GM12878 (cell line): ENCODE data around the gene FGF12. TPM values are rescaled to one million over a fixed set of nuclear protein-coding genes. Genes with fewer than 3 reads are reported as not detected.

Experiments used
- ATAC-seq: fragments of 200-7000 bp; cut with Tn5 transposase; 3 replicates; pipeline ENCODE4 v1.9.1; 2020; ENCODE audit warnings: mild to moderate bottlenecking, moderate library complexity
- BruUV-seq: library from RNA; stranded (reverse); fragments of 400-500 nt; replicated peaks from 2 replicates; lab custom pipeline; 2021; lab: Mats Ljungman, UMichigan
- CTCF ChIA-PET: fragments of 300-600 bp; sonication (Branson Sonifier 250); formaldehyde crosslinking; extraction: SDS; loops from one replicate; lab custom pipeline; 2021; ENCODE audit warnings: inconsistent platforms; lab: Yijun Ruan, JAX
- POLR2A ChIA-PET: fragments of 350-600 bp; formaldehyde crosslinking; extraction: SDS; loops from one replicate; lab custom pipeline; 2021; ENCODE audit warnings: inconsistent platforms; lab: Charles Lee
- RAD21 ChIA-PET: fragments of 300-600 bp; sonication (Branson Sonifier 250); formaldehyde crosslinking; loops from one replicate; lab custom pipeline; 2023; ENCODE audit warnings: antibody characterized with exemption; ENCODE audit not compliant: unreplicated experiment; lab: Charles Lee
- SMC1A ChIA-PET: fragments of 300-600 bp; sonication (Branson Sonifier 250); formaldehyde crosslinking; loops from one replicate; lab custom pipeline; 2023; ENCODE audit not compliant: unreplicated experiment, uncharacterized antibody; lab: Charles Lee
- DNase-seq: peaks from one replicate; pipeline ENCODE4 v3.0.0-alpha.2; 2011; ENCODE audit warnings: low read depth, low spot score
- FAIRE-seq: peaks from 3 replicates; lab custom pipeline; 2011; peaks lifted over from hg19 to GRCh38; lab: Jason Lieb, UNC
- H2AFZ ChIP-seq: 2 replicates; pipeline ENCODE4 v1.6.0; 2011; ENCODE audit warnings: low read depth, low read length, control low read depth; ENCODE audit not compliant: control insufficient read depth
- H3K27ac ChIP-seq: 2 replicates; pipeline ENCODE4 v1.5.1; 2011; ENCODE audit warnings: control low read depth; ENCODE audit not compliant: control insufficient read depth, insufficient read depth
- H3K27me3 ChIP-seq, 2 experiments: replicated peaks in 1 of 2; 2 replicates each; pipeline versions ENCODE4 v1.6.0 to v1.6.1; 2011; ENCODE audit warnings: low read length in 1 of 2; ENCODE audit not compliant: control insufficient read depth in 2 of 2, insufficient read depth in 2 of 2
- H3K36me3 ChIP-seq, 2 experiments: 2 replicates each; pipeline ENCODE4 v1.5.1; 2011; ENCODE audit warnings: low read length in 1 of 2; ENCODE audit not compliant: control insufficient read depth in 2 of 2, insufficient read depth in 2 of 2
- H3K4me1 ChIP-seq: 2 replicates; pipeline ENCODE4 v1.6.1; 2011; ENCODE audit warnings: mild to moderate bottlenecking, low read length, moderate library complexity, mixed read lengths; ENCODE audit not compliant: control insufficient read depth, insufficient read depth
- H3K4me2 ChIP-seq: 2 replicates; pipeline ENCODE4 v1.6.0; 2011; ENCODE audit warnings: control low read depth; ENCODE audit not compliant: control insufficient read depth, insufficient read depth
- H3K4me3 ChIP-seq: fragments of 200-600 bp; sonication (generic); 2 replicates; pipeline ENCODE4 v1.5.1; 2016
- H3K79me2 ChIP-seq: 2 replicates; pipeline ENCODE4 v1.6.0; 2011; ENCODE audit warnings: low read length; ENCODE audit not compliant: control insufficient read depth, insufficient read depth
- H3K9ac ChIP-seq: 2 replicates; pipeline ENCODE4 v1.8.0; 2011; ENCODE audit warnings: low read length, control low read depth, mixed read lengths; ENCODE audit not compliant: control insufficient read depth, insufficient read depth
- H3K9me3 ChIP-seq: replicated peaks from 3 replicates; pipeline ENCODE4 v1.5.1; 2011; ENCODE audit warnings: mild to moderate bottlenecking, low read length; ENCODE audit not compliant: control insufficient read depth, insufficient read depth
- H4K20me1 ChIP-seq: 2 replicates; pipeline ENCODE4 v1.6.0; 2011; ENCODE audit not compliant: control insufficient read depth, insufficient read depth
- ATF7 ChIP-seq: fragments of 450-650 bp; IDR thresholded peaks from 2 replicates; pipeline ENCODE4 v1.6.1; 2016; ENCODE audit warnings: low read depth, mild to moderate bottlenecking
- CHD2 ChIP-seq: IDR thresholded peaks from 2 replicates; pipeline ENCODE4 v1.6.1; 2011; ENCODE audit warnings: low read depth, low read length, improper control_type of control experiment, borderline replicate concordance
- E2F4 ChIP-seq: IDR thresholded peaks from 2 replicates; pipeline ENCODE4 v1.6.1; 2012; ENCODE audit warnings: low read depth, low read length, improper control_type of control experiment
- E2F8 ChIP-seq: fragments of 450-650 bp; IDR thresholded peaks from 2 replicates; pipeline ENCODE4 v1.6.1; 2018; ENCODE audit warnings: mild to moderate bottlenecking, low read depth, moderate library complexity; ENCODE audit not compliant: partially characterized antibody
- ELK1 ChIP-seq: IDR thresholded peaks from 2 replicates; pipeline ENCODE4 v1.6.1; 2012; ENCODE audit warnings: low read depth, low read length, improper control_type of control experiment
- GABPA ChIP-seq: IDR thresholded peaks from 2 replicates; pipeline ENCODE4 v1.6.1; 2014; ENCODE audit warnings: antibody characterized with exemption, low read depth, mild to moderate bottlenecking, inconsistent platforms
- IKZF1 ChIP-seq: fragments of 450-650 bp; conservative IDR thresholded peaks from 2 replicates; pipeline ENCODE4 v1.6.1; 2017; ENCODE audit warnings: antibody characterized with exemption, mild to moderate bottlenecking
- JUNB ChIP-seq: IDR thresholded peaks from 2 replicates; pipeline ENCODE4 v1.6.1; 2016; ENCODE audit warnings: antibody characterized with exemption, mild to moderate bottlenecking
- MEF2A ChIP-seq: IDR thresholded peaks from 2 replicates; pipeline ENCODE4 v1.6.1; 2011; ENCODE audit warnings: low read depth, mild to moderate bottlenecking, low read length, moderate library complexity; ENCODE audit not compliant: insufficient read depth
- RAD51 ChIP-seq: fragments of 450-650 bp; IDR thresholded peaks from 2 replicates; pipeline ENCODE4 v1.6.1; 2016; ENCODE audit warnings: moderate library complexity, mild to moderate bottlenecking, inconsistent platforms
- RCOR1 ChIP-seq: conservative IDR thresholded peaks from 2 replicates; pipeline ENCODE4 v1.6.1; 2012; ENCODE audit warnings: low read depth, low read length, improper control_type of control experiment
- SMARCA5 ChIP-seq: fragments of 450-650 bp; IDR thresholded peaks from 2 replicates; pipeline ENCODE4 v1.6.1; 2017; ENCODE audit warnings: mild to moderate bottlenecking
- TCF12 ChIP-seq: IDR thresholded peaks from 2 replicates; pipeline ENCODE4 v1.6.1; 2011; ENCODE audit warnings: low read depth, mild to moderate bottlenecking, low read length
- WGBS: methylation state at CpG from one replicate; pipeline ENCODE4 v1.1.6; 2016; ENCODE audit warnings: low lambda C conversion rate; ENCODE audit not compliant: insufficient replicate concordance, insufficient coverage; ENCODE audit errors: missing lambda C conversion rate; 5-methylcytosine and 5-hydroxymethylcytosine counted together
- in situ Hi-C: fragments of 300-500 bp; cut with MboI; formaldehyde crosslinking; loops from 9 replicates; pipeline ENCODE4 v1.14.3; 2018; ENCODE audit warnings: mixed read lengths
- intact Hi-C: fragments of 100-400 bp; cut with micrococcal nuclease; formaldehyde crosslinking; loops from one replicate; pipeline ENCODE4 v1.14.2; 2022; ENCODE audit not compliant: unreplicated experiment
- polyA plus RNA-seq, 11 experiments: library from polyadenylated mRNA; depleted of rRNA in 4 of 11; unstranded in 6 of 11; stranded (reverse) in 5 of 11; fragments of >200 nt; fragmentation: Nextera tagmentation in 4 of 11; fragmentation: Illumina TruSeq in 1 of 11; extraction: Ambion mirVana in 4 of 11; extraction: Trizol in 1 of 11; gene quantifications; 1 replicate in 1 of 11; 2 replicates in 10 of 11; pipeline versions ENCODE4 v1.2.1 to v1.2.3, GENCODE V29; 2011 to 2016; ENCODE audit warnings: inconsistent platforms in 2 of 11, missing spikeins in 2 of 11, low read depth in 1 of 11
- total RNA-seq, 4 experiments: library from RNA; depleted of rRNA in 3 of 4; stranded (reverse); fragments of >200 nt in 3 of 4; fragmentation: Illumina TruSeq in 1 of 4; extraction: Trizol in 1 of 4; gene quantifications; 2 replicates each; pipeline versions ENCODE4 v1.2.1 to v1.2.3, GENCODE V29; 2013 to 2021
- TF ChIP-seq, protein P1 (sequence below): IDR thresholded peaks from 2 replicates; pipeline ENCODE4 v1.6.1; 2011; ENCODE audit warnings: borderline replicate concordance, low read depth, mild to moderate bottlenecking, moderate library complexity, mixed read lengths, low read length; ENCODE audit not compliant: insufficient read depth; ENCODE audit errors: extremely low read length
- TF ChIP-seq, protein P2 (sequence below): fragments of 450-650 bp; formaldehyde crosslinking; IDR thresholded peaks from 2 replicates; pipeline ENCODE4 v1.4.0; 2020; ENCODE audit warnings: mild to moderate bottlenecking, moderate library complexity

The FGF12 gene
- total and polyA plus RNA-seq, 10 of the 15 experiments (the other 5 are each of a cell fraction or from before 2014, with no cell fraction given): 0.03 to 0.43 (median 0.13) TPM; not detected in 7

DNA sequence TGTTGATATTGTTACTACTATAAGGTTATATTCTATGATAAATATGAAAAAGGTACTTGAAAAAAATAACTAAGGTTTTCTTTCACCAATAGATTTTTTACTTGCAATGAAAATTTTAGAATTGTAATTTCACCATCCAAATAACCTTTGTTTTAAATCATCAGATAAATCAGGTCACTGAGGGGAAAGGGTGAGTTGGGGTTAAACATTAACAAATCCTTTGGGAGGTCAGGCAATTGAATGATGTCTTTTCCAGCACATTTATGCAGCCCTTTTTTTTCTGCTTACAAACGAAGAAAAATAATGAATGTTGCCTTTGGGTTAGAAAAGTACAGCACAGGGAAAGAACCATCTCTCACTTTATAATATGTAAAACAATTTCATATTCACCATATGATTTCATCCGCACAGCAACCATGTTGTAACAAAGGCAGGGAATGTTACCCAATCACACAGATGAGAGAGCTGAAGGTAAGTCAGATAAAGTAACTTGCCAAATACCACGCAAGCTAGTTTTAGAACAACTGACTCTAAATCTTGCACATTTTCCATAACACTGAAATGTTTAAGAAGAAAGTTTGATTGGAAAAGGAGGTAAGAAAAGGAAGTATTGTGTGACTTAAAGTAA, 151.3 kb downstream of the FGF12 start:
- no peak overlapping the region for H3K4me2 ChIP-seq
- 67% methylated on average over 3 of the region's 3 CpGs for WGBS
- no peak for DNase-seq
- SMC1A ChIA-PET: no interaction called here
- no peak overlapping the region for H3K27ac ChIP-seq
- no peak overlapping the region for H2AFZ ChIP-seq
- H3K9me3 ChIP-seq: no peaks in the 10 kb centered on the region
- in situ Hi-C loops (no loop called here), intact Hi-C loops (no loop called here)
- BruUV-seq: no TSS peak
- no peak for FAIRE-seq
- RAD21 ChIA-PET: no interaction called here
- no peak overlapping the region for H3K9ac ChIP-seq
- H3K4me3 ChIP-seq: no peak overlapping the region
- no peaks in the 10 kb centered on the region for H4K20me1 ChIP-seq
- no peaks in the 10 kb centered on the region; the same call in 1 of the 2 replicates for H3K4me1 ChIP-seq
- no peaks in the 10 kb centered on the region for H3K36me3 ChIP-seq
- no peaks in the 10 kb centered on the region for H3K79me2 ChIP-seq
- POLR2A ChIA-PET: no interaction called here
- CTCF ChIA-PET: no interaction called here
- H3K27me3 ChIP-seq: no peaks in the 10 kb centered on the region; a peak in 1 of 4 replicates
- no peak for ATAC-seq
- TF ChIP-seq, protein P1, sequence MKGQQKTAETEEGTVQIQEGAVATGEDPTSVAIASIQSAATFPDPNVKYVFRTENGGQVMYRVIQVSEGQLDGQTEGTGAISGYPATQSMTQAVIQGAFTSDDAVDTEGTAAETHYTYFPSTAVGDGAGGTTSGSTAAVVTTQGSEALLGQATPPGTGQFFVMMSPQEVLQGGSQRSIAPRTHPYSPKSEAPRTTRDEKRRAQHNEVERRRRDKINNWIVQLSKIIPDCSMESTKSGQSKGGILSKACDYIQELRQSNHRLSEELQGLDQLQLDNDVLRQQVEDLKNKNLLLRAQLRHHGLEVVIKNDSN: no peak
- no peak for TF ChIP-seq GABPA
- no peak for TF ChIP-seq IKZF1
- TF ChIP-seq JUNB: no peak
- TF ChIP-seq RCOR1: no peak
- TF ChIP-seq SMARCA5: no peak
- no peak for TF ChIP-seq ATF7
- no peak for TF ChIP-seq ELK1
- no peak for TF ChIP-seq E2F4
- TF ChIP-seq MEF2A: no peak
- TF ChIP-seq, protein P2, sequence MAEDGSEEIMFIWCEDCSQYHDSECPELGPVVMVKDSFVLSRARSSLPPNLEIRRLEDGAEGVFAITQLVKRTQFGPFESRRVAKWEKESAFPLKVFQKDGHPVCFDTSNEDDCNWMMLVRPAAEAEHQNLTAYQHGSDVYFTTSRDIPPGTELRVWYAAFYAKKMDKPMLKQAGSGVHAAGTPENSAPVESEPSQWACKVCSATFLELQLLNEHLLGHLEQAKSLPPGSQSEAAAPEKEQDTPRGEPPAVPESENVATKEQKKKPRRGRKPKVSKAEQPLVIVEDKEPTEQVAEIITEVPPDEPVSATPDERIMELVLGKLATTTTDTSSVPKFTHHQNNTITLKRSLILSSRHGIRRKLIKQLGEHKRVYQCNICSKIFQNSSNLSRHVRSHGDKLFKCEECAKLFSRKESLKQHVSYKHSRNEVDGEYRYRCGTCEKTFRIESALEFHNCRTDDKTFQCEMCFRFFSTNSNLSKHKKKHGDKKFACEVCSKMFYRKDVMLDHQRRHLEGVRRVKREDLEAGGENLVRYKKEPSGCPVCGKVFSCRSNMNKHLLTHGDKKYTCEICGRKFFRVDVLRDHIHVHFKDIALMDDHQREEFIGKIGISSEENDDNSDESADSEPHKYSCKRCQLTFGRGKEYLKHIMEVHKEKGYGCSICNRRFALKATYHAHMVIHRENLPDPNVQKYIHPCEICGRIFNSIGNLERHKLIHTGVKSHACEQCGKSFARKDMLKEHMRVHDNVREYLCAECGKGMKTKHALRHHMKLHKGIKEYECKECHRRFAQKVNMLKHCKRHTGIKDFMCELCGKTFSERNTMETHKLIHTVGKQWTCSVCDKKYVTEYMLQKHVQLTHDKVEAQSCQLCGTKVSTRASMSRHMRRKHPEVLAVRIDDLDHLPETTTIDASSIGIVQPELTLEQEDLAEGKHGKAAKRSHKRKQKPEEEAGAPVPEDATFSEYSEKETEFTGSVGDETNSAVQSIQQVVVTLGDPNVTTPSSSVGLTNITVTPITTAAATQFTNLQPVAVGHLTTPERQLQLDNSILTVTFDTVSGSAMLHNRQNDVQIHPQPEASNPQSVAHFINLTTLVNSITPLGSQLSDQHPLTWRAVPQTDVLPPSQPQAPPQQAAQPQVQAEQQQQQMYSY (CRISPR knock-in tag): no peak
- no peak for TF ChIP-seq CHD2
- no peak for TF ChIP-seq RAD51
- no peak for TF ChIP-seq E2F8
- TF ChIP-seq TCF12: no peak
